T-helper 2 cell treated with Interferon-gamma antibody and Interleukin-4, amounts not matched to agents 5 μg/mL and 100 μg/mL, for 36 hours (primary cell): Measurements from ENCODE around the gene CHD5.

Experiments used
- DNase-seq: peaks from one replicate; pipeline ENCODE4 v3.0.0; 2021; ENCODE audit warnings: low spot score
- H3K27ac Mint-ChIP-seq: one replicate; pipeline ENCODE4 v1.8.0; 2021; ENCODE audit warnings: mild to moderate bottlenecking, mixed read lengths
- H3K27me3 Mint-ChIP-seq: one replicate; pipeline ENCODE4 v1.8.0; 2021; ENCODE audit warnings: low read depth, mixed read lengths
- H3K36me3 Mint-ChIP-seq: one replicate; pipeline ENCODE4 v1.8.0; 2021; ENCODE audit warnings: low read depth, mixed read lengths
- H3K4me1 Mint-ChIP-seq: one replicate; pipeline ENCODE4 v1.8.0; 2021; ENCODE audit warnings: low read depth, mixed read lengths
- H3K4me3 Mint-ChIP-seq: one replicate; pipeline ENCODE4 v1.8.0; 2022; ENCODE audit warnings: mild to moderate bottlenecking, moderate library complexity, mixed read lengths
- H3K9me3 Mint-ChIP-seq: one replicate; pipeline ENCODE4 v1.8.0; 2021; ENCODE audit warnings: mixed read lengths

The CHD5 gene

DNA sequence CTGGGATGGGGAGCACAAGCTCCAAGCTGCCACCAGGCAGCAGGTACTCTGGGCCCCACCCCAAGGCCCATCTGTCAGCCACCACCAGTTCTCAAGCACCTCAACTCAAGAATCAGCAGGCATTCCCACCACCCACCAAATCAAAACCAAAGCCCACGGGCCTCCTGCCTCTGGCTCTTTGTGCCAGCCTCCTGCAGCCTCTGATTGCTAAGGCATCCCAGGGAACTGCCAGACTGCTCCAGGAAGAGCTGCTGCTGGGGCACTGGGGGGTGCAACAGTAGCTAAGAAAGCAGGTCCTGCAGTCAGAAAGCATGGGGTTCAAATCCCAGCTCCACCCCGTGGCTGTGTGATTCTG lies 34.7 kb downstream of the CHD5 start:
- DNase-seq, result no peak
- no peaks in the 10 kb centered on the region for H3K9me3 Mint-ChIP-seq
- no peak overlapping the region for H3K27ac Mint-ChIP-seq
- H3K4me3 Mint-ChIP-seq, result no peak overlapping the region
- peaks cover 3% of the 10 kb centered on the region for H3K4me1 Mint-ChIP-seq
- peaks cover 4% of the 10 kb centered on the region for H3K27me3 Mint-ChIP-seq
- no peaks in the 10 kb centered on the region for H3K36me3 Mint-ChIP-seq

DNA sequence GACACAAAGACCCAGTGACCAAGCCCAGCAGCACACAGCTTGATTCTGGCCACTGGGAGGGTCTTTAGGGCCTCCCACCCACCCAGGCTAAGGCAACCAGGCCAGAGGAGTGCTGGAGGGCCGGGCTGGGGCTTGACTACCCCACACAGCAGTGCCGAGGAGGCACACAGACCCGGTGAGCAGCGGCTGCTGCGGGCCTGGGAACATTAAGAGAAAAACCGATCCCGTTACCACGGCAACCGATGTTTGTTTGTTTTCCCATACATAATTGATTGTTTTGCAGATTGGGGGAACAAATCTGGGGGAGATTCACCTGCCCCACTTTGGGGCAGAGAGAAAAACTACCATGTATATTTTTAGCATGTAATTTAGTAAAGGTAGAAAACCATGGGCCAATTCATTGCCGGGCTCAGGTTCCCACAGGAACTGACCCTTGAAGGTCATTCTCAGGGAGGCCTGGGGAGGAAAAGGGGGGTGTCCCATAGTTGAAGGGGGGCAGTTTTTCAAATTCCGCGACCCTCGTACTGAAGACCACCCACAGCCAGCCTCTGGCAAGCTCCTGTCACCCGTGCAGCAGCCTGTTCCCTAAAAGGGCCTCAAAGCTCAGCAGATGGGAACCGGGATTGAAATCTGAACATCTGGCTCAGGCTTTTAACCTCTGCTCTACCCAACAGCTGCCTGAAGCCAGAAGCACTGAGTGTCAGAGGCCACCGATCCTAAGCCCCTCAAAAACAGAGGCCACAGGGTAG lies 35.3 kb downstream of the CHD5 start:
- Mint-ChIP-seq H3K36me3 (no peaks in the 10 kb centered on the region), H3K27ac (no peak overlapping the region), H3K9me3 (no peaks in the 10 kb centered on the region), H3K4me3 (no peak overlapping the region), H3K4me1 (peaks cover 3% of the 10 kb centered on the region), H3K27me3 (peaks cover 4% of the 10 kb centered on the region)
- DNase-seq, result no peak

DNA sequence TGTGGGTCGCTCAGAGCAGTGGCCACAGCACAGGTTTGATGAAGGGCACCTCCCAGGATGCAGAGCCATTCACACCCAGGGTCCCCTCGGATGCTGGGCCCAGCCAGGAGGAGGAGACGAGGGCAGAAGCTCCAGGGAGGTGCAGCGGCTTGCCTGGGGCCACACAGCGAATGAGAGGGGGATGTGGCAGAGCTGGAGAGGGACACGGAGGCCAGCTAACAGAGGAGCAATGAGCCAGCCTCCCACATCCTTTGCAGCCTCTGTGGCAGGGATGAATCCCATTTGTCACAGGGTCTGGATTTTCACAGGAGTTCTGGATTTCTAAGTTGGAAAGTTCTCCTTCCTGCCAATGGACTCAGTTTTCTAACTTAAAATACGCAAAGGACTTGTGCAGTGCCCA lies 35.9 kb downstream of the CHD5 start:
- Mint-ChIP-seq H3K27me3 (peaks cover 4% of the 10 kb centered on the region), H3K4me3 (no peak overlapping the region), H3K4me1 (peaks cover 3% of the 10 kb centered on the region), H3K36me3 (no peaks in the 10 kb centered on the region), H3K9me3 (no peaks in the 10 kb centered on the region), H3K27ac (no peak overlapping the region)
- no peak for DNase-seq

DNA sequence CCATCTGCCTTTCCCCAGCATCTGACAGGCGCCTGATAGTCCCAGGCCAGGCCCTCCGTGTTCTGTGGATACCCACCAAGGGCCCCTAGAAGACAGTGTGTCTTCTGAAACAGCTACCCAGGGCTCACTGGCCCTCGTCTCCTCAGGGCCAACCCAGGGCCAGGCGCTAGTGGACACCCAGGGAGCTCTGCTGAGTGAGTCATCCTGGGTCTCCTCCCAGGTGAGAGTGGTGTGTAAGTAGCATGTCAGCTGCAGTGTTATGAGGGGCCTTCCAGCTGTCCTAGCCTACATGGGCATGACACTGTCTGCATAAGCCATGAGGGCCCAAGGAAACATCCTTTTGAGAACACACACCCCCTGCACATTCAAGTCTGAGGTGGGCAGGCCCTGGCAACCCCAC lies 36.7 kb downstream of the CHD5 start:
- Mint-ChIP-seq H3K9me3 (no peaks in the 10 kb centered on the region), H3K36me3 (no peaks in the 10 kb centered on the region), H3K27ac (no peak overlapping the region), H3K4me3 (no peak overlapping the region), H3K27me3 (peaks cover 9% of the 10 kb centered on the region), H3K4me1 (peaks cover 2% of the 10 kb centered on the region)
- no peak for DNase-seq

DNA sequence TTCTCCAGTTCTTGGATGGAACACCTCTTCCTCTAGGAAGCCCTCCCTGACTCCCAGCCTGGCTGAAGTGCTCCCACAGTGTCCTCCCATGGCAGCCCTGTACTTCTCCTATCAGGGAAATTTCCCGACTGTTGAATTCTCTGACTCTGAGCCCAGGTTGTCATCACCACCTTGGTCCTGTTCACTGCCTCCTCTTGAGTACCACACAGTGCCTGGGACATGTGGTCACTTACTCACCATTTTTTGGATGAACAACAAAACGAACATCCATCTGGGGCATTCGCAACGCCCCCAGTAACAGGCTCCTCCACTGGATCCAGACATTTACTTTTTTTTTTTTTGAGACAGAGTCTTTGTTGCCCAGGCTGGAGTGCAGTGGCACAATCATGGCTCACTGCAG lies 37.4 kb downstream of the CHD5 start:
- no peak for DNase-seq
- H3K9me3 Mint-ChIP-seq, result no peaks in the 10 kb centered on the region
- no peaks in the 10 kb centered on the region for H3K36me3 Mint-ChIP-seq
- H3K4me1 Mint-ChIP-seq, result no peaks in the 10 kb centered on the region
- H3K4me3 Mint-ChIP-seq, result no peak overlapping the region
- H3K27ac Mint-ChIP-seq, result no peak overlapping the region
- peaks cover 7% of the 10 kb centered on the region for H3K27me3 Mint-ChIP-seq

DNA sequence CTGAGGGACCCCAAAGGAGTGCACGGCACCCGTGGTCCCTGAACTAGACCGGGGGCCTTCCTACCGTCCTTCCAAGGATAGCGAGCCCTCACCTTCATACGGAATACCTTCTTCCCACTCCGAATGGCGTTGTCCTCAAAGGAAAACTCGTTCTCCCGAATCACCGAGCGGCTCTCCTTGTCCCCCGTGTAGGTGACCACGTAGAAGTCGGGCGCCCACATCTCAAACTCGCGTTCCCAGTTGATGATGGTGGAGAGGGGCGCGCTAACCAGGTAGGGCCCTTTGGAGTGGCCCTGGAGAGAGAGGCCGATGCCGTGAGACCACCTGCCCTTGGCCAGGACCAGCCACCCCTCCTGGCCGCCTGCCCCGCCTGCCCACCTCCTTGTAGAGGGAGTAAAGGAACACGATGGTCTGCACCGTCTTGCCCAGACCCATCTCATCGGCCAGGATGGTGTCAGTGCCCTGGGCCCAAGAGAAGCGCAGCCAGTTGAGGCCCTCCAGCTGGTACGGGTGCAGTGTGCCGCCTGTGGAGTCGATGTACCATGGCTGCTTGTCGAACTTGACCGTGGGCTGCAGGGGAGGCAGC lies 38.0 kb downstream of the CHD5 start:
- Mint-ChIP-seq H3K9me3 (no peaks in the 10 kb centered on the region), H3K36me3 (no peaks in the 10 kb centered on the region), H3K4me1 (no peaks in the 10 kb centered on the region), H3K27ac (no peak overlapping the region), H3K27me3 (peaks cover 7% of the 10 kb centered on the region), H3K4me3 (no peak overlapping the region)
- no peak for DNase-seq

DNA sequence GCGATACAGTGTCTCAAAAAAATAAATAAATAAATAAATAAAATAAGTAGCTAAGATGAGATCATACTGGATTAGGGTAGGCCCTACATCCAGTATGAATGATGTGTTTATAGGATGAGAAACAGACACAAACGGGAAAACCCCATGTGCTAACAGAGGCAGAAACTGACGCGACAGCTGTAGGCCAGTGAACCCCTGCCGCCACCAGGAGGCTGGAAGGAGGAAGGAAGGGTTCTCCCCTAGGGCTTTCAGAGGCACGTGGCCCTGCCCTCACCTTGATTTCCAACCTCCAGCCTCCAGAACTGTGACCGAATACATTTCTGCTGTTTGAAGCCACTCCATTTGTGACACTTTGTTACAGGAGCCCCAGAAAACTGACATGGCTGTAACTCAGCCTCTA lies 38.5 kb downstream of the CHD5 start:
- H3K36me3 Mint-ChIP-seq, result no peaks in the 10 kb centered on the region
- H3K27me3 Mint-ChIP-seq, result peaks cover 7% of the 10 kb centered on the region
- DNase-seq, result no peak
- H3K4me3 Mint-ChIP-seq, result no peak overlapping the region
- no peak overlapping the region for H3K27ac Mint-ChIP-seq
- H3K9me3 Mint-ChIP-seq, result no peaks in the 10 kb centered on the region
- no peaks in the 10 kb centered on the region for H3K4me1 Mint-ChIP-seq

DNA sequence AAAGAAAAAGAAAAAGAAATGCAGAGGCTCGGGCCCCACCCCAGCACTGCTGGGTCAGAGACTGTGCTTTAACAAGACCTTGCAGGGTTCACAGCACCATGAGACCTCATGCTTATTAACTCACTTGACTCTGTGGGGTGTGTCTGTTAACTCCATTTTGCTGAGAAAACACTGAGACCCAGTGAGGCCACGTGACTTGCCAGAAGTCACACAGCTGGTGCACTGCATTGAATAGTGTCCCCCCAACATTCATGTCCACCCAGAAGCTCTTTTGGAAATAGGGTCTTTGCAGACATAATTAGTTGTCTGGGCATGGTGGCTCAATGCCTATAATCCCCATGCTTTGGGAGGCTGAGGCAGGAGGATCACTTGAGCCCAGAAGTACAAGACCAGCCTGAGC lies 39.7 kb downstream of the CHD5 start:
- H3K4me1 Mint-ChIP-seq, result no peaks in the 10 kb centered on the region
- H3K9me3 Mint-ChIP-seq, result no peaks in the 10 kb centered on the region
- H3K27ac Mint-ChIP-seq, result no peak overlapping the region
- H3K4me3 Mint-ChIP-seq, result no peak overlapping the region
- DNase-seq, result no peak
- H3K27me3 Mint-ChIP-seq, result peaks cover 7% of the 10 kb centered on the region
- H3K36me3 Mint-ChIP-seq, result no peaks in the 10 kb centered on the region

DNA sequence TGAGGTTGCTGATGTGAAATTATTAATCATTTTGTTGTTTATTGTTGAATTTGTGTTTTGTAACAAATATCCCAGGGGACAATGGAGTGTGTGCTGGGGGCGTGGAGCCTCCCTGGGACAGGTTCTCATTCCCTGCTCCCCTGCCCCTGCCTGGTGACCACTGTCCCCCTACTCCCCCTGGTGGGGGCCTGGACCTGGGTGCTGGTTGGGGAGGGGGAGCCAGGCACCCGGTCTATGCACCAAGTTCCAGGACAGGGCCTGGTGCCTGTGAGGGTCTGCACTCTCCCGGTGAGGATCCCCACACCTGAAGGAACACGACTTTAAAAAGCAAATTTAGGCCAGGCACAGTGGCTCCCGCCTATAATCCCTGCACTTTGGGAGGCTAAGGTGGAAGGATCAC lies 42.4 kb downstream of the CHD5 start:
- H3K36me3 Mint-ChIP-seq, result no peaks in the 10 kb centered on the region
- no peaks in the 10 kb centered on the region for H3K4me1 Mint-ChIP-seq
- DNase-seq, result no peak
- peaks cover 7% of the 10 kb centered on the region for H3K27me3 Mint-ChIP-seq
- no peak overlapping the region for H3K27ac Mint-ChIP-seq
- H3K9me3 Mint-ChIP-seq, result no peaks in the 10 kb centered on the region
- no peak overlapping the region for H3K4me3 Mint-ChIP-seq

DNA sequence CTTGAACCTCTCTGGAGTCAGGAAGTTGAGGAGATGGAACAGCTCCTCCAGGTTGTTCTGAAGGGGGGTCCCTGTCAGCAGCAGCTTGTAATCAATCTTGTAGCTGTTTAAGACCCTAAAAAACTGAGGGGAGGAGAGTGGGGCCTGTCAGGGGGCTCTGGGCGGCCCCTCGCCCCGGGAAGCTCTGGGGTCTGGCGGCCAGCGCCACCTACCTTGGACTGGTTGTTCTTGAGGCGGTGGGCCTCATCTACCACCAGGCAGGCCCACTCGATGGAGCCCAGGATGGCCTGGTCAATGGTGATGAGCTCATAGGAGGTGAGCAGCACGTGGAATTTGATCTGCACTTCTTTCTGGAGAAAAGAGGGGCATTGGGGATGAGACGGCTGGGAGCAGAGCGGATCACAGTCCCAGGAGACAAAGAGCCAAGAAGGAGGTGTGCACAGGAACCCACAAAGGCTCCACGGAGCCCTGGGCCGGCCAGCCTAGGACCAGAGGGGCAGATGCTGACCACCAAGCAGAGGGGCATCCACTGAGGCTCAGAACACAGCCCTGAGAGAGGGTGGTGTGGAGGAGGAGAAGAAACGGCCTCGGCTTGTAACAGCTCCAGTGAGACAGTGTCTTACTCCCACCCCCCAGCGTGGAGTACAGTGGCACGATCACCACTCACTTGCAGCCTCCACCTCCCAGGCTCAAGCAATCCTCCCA lies 43.5 kb downstream of the CHD5 start:
- H3K4me3 Mint-ChIP-seq, result no peak overlapping the region
- no peak overlapping the region for H3K27ac Mint-ChIP-seq
- peaks cover 3% of the 10 kb centered on the region for H3K9me3 Mint-ChIP-seq
- H3K36me3 Mint-ChIP-seq, result no peaks in the 10 kb centered on the region
- H3K27me3 Mint-ChIP-seq, result peaks cover 7% of the 10 kb centered on the region
- DNase-seq, result no peak
- H3K4me1 Mint-ChIP-seq, result no peaks in the 10 kb centered on the region

DNA sequence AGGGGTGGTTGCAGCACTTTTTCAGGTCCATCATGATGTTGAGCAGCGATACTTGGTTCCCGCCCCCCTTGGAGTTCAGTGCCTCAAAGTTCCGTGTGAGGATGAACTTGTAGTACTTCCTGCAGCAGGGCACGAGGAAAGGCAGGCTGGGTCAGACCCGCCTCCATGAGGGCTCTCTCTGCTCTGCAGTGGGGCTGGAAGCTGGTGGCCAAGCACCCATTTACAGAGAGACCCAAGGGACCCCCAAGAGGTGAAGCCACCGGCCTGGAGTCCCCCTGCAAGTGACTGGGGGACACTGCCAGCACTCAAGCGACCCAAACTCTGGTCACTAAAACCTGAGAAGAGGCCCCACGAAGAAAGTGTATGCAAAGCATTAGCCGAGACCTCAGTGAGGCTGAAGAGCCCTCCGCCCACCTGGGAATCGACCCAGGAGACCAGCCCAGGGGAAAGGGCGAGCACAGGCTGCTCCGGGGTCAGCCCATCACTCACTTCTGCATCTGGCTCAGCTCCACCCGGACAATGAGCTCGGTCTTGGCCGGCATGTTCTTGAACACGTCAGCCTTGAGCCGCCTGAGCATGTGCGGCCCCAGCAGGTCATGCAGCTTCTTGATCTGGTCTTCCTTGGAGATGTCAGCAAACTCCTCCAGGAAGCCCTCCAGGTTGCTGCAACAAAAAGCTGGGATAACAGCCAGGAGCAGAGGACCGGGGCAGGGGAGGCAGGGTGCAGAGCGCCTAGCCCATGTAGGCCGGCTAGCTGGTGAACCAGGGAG lies 45.2 kb downstream of the CHD5 start:
- DNase-seq, result no peak
- Mint-ChIP-seq H3K9me3 (peaks cover 3% of the 10 kb centered on the region), H3K27me3 (peaks cover 7% of the 10 kb centered on the region), H3K4me3 (no peak overlapping the region), H3K27ac (no peak overlapping the region), H3K36me3 (no peaks in the 10 kb centered on the region), H3K4me1 (no peaks in the 10 kb centered on the region)

DNA sequence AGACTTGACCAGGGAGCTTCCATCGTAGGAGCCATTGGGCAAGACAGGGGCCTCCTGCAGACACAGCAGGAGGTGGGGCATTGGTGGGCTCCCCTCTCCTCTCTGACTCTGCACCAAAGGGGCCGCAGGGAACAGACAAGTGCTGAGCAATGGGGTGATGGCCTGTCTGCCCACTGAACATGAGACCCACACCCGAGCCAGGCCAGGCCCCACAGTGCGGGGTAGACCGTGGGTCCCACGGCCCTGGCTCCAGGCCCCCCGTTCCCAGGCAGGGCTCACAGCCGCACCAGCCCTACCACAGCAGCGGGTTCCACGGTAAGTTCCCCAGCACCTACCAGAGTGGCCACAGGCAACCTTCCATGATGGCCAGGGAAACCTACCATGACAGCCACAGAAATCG lies 45.9 kb downstream of the CHD5 start:
- Mint-ChIP-seq H3K36me3 (no peaks in the 10 kb centered on the region), H3K9me3 (peaks cover 3% of the 10 kb centered on the region), H3K27me3 (peaks cover 7% of the 10 kb centered on the region), H3K27ac (no peak overlapping the region), H3K4me1 (no peaks in the 10 kb centered on the region), H3K4me3 (no peak overlapping the region)
- no peak for DNase-seq

DNA sequence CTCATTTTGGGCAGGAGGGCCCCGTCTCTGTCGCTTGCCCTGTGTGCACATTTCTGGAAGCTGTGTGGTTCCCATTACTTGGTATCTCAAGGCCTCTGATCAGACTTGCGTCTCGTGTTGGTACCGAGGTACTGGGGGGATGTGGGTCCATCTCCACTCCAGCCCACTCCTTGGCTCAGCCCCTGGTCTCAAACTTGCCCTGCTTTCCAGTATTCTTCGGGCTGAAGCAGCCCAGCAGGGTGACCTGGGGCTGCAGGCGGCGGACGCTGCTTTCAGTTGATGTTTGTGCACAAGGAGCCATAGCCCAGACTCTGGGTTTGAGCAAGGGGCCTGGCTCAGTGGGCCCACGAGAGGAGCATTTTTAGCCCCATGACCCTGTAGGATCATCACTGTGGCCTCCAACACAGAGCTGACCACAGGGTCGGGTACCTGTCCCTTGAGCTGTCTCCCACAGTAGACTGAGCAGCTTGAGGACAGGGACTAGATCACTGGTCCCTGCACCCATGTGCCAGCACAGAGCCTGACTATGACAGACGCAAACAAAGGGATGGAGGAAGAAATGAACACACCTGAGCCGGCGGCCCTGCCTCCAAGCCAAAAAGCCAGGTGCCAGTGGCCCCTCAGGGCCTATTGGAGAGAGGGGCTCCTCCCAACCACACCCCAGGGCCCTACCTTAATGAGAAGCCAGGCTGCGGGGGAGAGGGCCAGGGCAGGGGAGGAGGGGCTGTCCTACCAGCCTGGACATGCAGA lies 46.8 kb downstream of the CHD5 start:
- Mint-ChIP-seq H3K4me3 (no peak overlapping the region), H3K4me1 (no peaks in the 10 kb centered on the region), H3K9me3 (peaks cover 3% of the 10 kb centered on the region), H3K36me3 (no peaks in the 10 kb centered on the region), H3K27me3 (no peaks in the 10 kb centered on the region), H3K27ac (no peak overlapping the region)
- DNase-seq, result no peak
